ENCODE results near the gene TMPRSS5. TPM values are rescaled to one million over a fixed set of nuclear protein-coding genes. Genes with fewer than 3 reads are reported as not detected.

The TMPRSS5 gene
- total RNA-seq, 1 donor from 2014 or later: 6.5 TPM

- TF ChIP-seq CTCF (conservative IDR thresholded peaks at IDR 0.05): no peak
- Mint-ChIP-seq H3K4me3 (no peak overlapping the region), H3K36me3 (ENCODE audit: low read depth) (peaks cover 14% of the 10 kb centered on the region), H3K4me1 (peaks cover 5% of the 10 kb centered on the region), H3K9me3 (peaks cover under 1% of the 10 kb centered on the region), H3K27me3 (ENCODE audit: low read depth) (peaks cover under 1% of the 10 kb centered on the region), H3K27ac (ENCODE audit: unreplicated experiment) (no peak overlapping the region)
- no peak for DNase-seq (ENCODE audit: low read depth, low spot score)
Observed at GRCh38 chr11:113695207-113695606, 10.9 kb downstream of the TMPRSS5 start.

GRCh38 chr11:113694390-113694789 is 11.7 kb downstream of the TMPRSS5 start:
- Mint-ChIP-seq H3K9me3 (no peaks in the 10 kb centered on the region), H3K27me3 (ENCODE audit: low read depth) (no peaks in the 10 kb centered on the region), H3K4me3 (no peak overlapping the region), H3K36me3 (ENCODE audit: low read depth) (peaks cover 12% of the 10 kb centered on the region), H3K4me1 (peaks cover 4% of the 10 kb centered on the region), H3K27ac (ENCODE audit: unreplicated experiment) (no peak overlapping the region)
- TF ChIP-seq CTCF (conservative IDR thresholded peaks at IDR 0.05): no peak
- no peak for DNase-seq (ENCODE audit: low read depth, low spot score)

- no peak overlapping the region for H3K4me3 Mint-ChIP-seq
- TF ChIP-seq CTCF (conservative IDR thresholded peaks at IDR 0.05): no peak
- no peak for DNase-seq (ENCODE audit: low read depth, low spot score)
- H3K4me1 Mint-ChIP-seq: no peaks in the 10 kb centered on the region
- no peak overlapping the region for H3K27ac Mint-ChIP-seq (ENCODE audit: unreplicated experiment)
- H3K9me3 Mint-ChIP-seq: no peaks in the 10 kb centered on the region
- H3K36me3 Mint-ChIP-seq (ENCODE audit: low read depth): peaks cover 9% of the 10 kb centered on the region
- H3K27me3 Mint-ChIP-seq (ENCODE audit: low read depth): no peaks in the 10 kb centered on the region
Observed at GRCh38 chr11:113693030-113693429, 13.1 kb downstream of the TMPRSS5 start.

GRCh38 chr11:113690619-113691569 is 15.2 kb downstream of the TMPRSS5 start:
- no peaks in the 10 kb centered on the region for H3K27me3 Mint-ChIP-seq (ENCODE audit: low read depth)
- H3K4me1 Mint-ChIP-seq: no peaks in the 10 kb centered on the region
- no peaks in the 10 kb centered on the region for H3K9me3 Mint-ChIP-seq
- no peak overlapping the region for H3K4me3 Mint-ChIP-seq
- no peak overlapping the region for H3K27ac Mint-ChIP-seq (ENCODE audit: unreplicated experiment)
- peak; percentile 24 for DNase-seq (ENCODE audit: low read depth, low spot score)
- H3K36me3 Mint-ChIP-seq (ENCODE audit: low read depth): peaks cover 6% of the 10 kb centered on the region
- TF ChIP-seq CTCF (conservative IDR thresholded peaks at IDR 0.05): peak; percentile 57

GRCh38 chr11:113689768-113690618 is 16.1 kb downstream of the TMPRSS5 start:
- no peak overlapping the region for H3K4me3 Mint-ChIP-seq
- H3K27ac Mint-ChIP-seq (ENCODE audit: unreplicated experiment): no peak overlapping the region
- no peaks in the 10 kb centered on the region for H3K9me3 Mint-ChIP-seq
- H3K4me1 Mint-ChIP-seq: no peaks in the 10 kb centered on the region
- peaks cover 4% of the 10 kb centered on the region for H3K36me3 Mint-ChIP-seq (ENCODE audit: low read depth)
- no peaks in the 10 kb centered on the region for H3K27me3 Mint-ChIP-seq (ENCODE audit: low read depth)
- no peak for TF ChIP-seq CTCF (conservative IDR thresholded peaks at IDR 0.05)
- no peak for DNase-seq (ENCODE audit: low read depth, low spot score)

Data from neural crest cell (in vitro differentiated cells).